HL-60 (cell line): Measurements from ENCODE around the gene BMP6.

Source experiments
- DNase-seq, 2 experiments: peaks; one replicate each; pipeline ENCODE4 v3.0.0-alpha.2; 2010 to 2020; ENCODE audit warnings: low read depth in 1 of 2, low spot score in 1 of 2
- H3K27ac ChIP-seq: fragments of 250-450 bp; sonication (Bioruptor Pico); replicated peaks from 2 replicates; pipeline ENCODE4 v1.5.1; 2020; ENCODE audit warnings: mild to moderate bottlenecking, moderate library complexity
- H3K27me3 ChIP-seq: fragments of 250-450 bp; sonication (Bioruptor Pico); 2 replicates; pipeline ENCODE4 v1.5.1; 2021; ENCODE audit warnings: mild to moderate bottlenecking, moderate library complexity; ENCODE audit not compliant: insufficient read depth, poor library complexity, severe bottlenecking
- H3K4me3 ChIP-seq: replicated peaks from 2 replicates; pipeline ENCODE4 v1.5.1; 2011; ENCODE audit warnings: mild to moderate bottlenecking, control low read depth, low read length; ENCODE audit not compliant: insufficient read depth
- GABPA ChIP-seq: IDR thresholded peaks from 2 replicates; pipeline ENCODE4 v1.6.1; 2012; ENCODE audit warnings: low read depth
- POLR2AphosphoS5 ChIP-seq: IDR thresholded peaks from 2 replicates; pipeline ENCODE4 v1.6.1; 2012; ENCODE audit warnings: low read depth
- REST ChIP-seq: IDR thresholded peaks from 2 replicates; pipeline ENCODE4 v1.6.1; 2012; ENCODE audit warnings: low read depth; ENCODE audit not compliant: insufficient replicate concordance
- SPI1 ChIP-seq: IDR thresholded peaks from 2 replicates; pipeline ENCODE4 v1.6.1; 2012; ENCODE audit warnings: low read depth, mild to moderate bottlenecking, borderline replicate concordance
- TF ChIP-seq, protein P1 (sequence below): IDR thresholded peaks from one replicate; pipeline ENCODE4 v1.5.1; 2011; ENCODE audit warnings: low read length, control low read depth, inconsistent platforms; ENCODE audit not compliant: insufficient read depth

Gene BMP6

DNA sequence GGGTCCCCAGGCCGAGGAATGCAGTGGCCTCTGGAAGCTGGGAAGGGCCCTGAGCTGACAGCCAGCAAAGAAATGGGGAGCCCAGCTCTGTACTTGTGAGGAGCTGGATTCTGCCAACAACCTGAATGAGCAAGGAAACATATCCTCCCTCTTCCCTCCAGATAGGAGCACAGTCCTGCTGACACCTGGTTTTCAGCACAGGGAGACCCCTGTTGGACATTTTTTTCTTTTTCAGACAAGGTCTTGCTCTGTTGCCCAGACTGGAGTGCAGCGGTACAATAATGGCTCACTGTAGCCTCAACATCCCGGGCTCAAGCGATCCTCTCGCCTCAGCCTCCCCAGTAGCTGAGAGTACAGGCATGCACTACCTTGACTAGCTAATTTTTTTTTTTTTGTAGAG, 21.5 kb downstream of the BMP6 start:
- DNase-seq, result no peak
- Histone ChIP-seq H3K27ac (no peak overlapping the region), H3K4me3 (no peak overlapping the region), H3K27me3 (peaks cover 9% of the 10 kb centered on the region)
- TF ChIP-seq, protein P1, sequence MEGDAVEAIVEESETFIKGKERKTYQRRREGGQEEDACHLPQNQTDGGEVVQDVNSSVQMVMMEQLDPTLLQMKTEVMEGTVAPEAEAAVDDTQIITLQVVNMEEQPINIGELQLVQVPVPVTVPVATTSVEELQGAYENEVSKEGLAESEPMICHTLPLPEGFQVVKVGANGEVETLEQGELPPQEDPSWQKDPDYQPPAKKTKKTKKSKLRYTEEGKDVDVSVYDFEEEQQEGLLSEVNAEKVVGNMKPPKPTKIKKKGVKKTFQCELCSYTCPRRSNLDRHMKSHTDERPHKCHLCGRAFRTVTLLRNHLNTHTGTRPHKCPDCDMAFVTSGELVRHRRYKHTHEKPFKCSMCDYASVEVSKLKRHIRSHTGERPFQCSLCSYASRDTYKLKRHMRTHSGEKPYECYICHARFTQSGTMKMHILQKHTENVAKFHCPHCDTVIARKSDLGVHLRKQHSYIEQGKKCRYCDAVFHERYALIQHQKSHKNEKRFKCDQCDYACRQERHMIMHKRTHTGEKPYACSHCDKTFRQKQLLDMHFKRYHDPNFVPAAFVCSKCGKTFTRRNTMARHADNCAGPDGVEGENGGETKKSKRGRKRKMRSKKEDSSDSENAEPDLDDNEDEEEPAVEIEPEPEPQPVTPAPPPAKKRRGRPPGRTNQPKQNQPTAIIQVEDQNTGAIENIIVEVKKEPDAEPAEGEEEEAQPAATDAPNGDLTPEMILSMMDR, result no peak
- TF ChIP-seq POLR2AphosphoS5 (no peak), SPI1 (no peak), GABPA (no peak), REST (no peak)

GRCh38 chr6:7747901-7748504, 22.1 kb downstream of the BMP6 start:
- Histone ChIP-seq H3K4me3 (no peak overlapping the region), H3K27me3 (peaks cover 9% of the 10 kb centered on the region), H3K27ac (no peak overlapping the region)
- TF ChIP-seq, protein P1, result no peak
- TF ChIP-seq REST, result no peak
- TF ChIP-seq POLR2AphosphoS5, result no peak
- no peak for TF ChIP-seq GABPA
- no peak for TF ChIP-seq SPI1
- DNase-seq, result no peak

- H3K27ac ChIP-seq, result no peak overlapping the region
- peaks cover 9% of the 10 kb centered on the region for H3K27me3 ChIP-seq
- TF ChIP-seq, protein P1, result no peak
- no peak for TF ChIP-seq POLR2AphosphoS5
- TF ChIP-seq REST, result no peak
- no peak for TF ChIP-seq SPI1
- no peak for TF ChIP-seq GABPA
- DNase-seq, result no peak
- H3K4me3 ChIP-seq, result no peak overlapping the region
Measured at GRCh38 chr6:7749478-7749877, 23.6 kb downstream of the BMP6 start.
